Duodenal mucosa (tissue), 2 donors: ENCODE results near the gene ATP11A.

Experiments used
- H3K27ac ChIP-seq: one replicate; pipeline ENCODE4 v1.7.0; 2013; ENCODE audit warnings: low read depth, low read length
- H3K27me3 ChIP-seq, 2 donors: one replicate each; pipeline ENCODE4 v1.7.0; 2013; ENCODE audit warnings: low read length in 2 of 2, control low read depth in 1 of 2; ENCODE audit not compliant: insufficient read depth in 2 of 2, control insufficient read depth in 1 of 2
- H3K36me3 ChIP-seq, 2 donors: one replicate each; pipeline ENCODE4 v1.7.0; 2013; ENCODE audit warnings: low read length in 2 of 2, control low read depth in 1 of 2; ENCODE audit not compliant: insufficient read depth in 2 of 2, control insufficient read depth in 1 of 2
- H3K4me1 ChIP-seq, 2 donors: one replicate each; pipeline ENCODE4 v1.7.0; 2013; ENCODE audit warnings: low read length in 2 of 2, control low read depth in 1 of 2; ENCODE audit not compliant: insufficient read depth in 2 of 2, control insufficient read depth in 1 of 2
- H3K4me3 ChIP-seq, 2 donors: one replicate each; pipeline ENCODE4 v1.7.0; 2013; ENCODE audit warnings: low read length in 2 of 2, low read depth in 1 of 2
- H3K9ac ChIP-seq, 2 donors: one replicate each; pipeline ENCODE4 v1.7.0; 2013; ENCODE audit warnings: low read length in 2 of 2, low read depth in 1 of 2
- H3K9me3 ChIP-seq, 2 donors: one replicate each; pipeline ENCODE4 v1.7.0; 2013; ENCODE audit warnings: low read length in 2 of 2, control low read depth in 1 of 2; ENCODE audit not compliant: control insufficient read depth in 1 of 2

Gene ATP11A

DNA sequence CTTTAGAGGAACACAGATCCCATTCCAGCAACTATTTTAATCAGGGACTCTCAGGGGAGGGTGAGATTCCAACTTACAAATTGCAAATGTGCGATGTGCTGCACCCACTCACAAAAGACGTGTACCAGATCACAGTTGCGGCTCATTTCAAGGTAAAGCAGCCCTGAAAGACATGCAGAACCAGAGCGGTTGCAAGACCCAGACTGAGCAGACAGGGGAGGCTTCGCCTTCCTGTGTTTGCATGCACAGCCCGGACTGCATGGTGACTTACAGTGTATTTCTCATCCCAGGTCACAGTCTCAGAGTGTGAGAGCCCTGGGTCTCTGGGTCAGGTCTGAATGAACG is 84.6 kb downstream of the ATP11A start:
- Histone ChIP-seq H3K9ac (no peak overlapping the region), H3K27ac (no peak overlapping the region), H3K4me1 (peaks cover 4 to 23% of the 10 kb centered on the region in 2 donors), H3K27me3 (no peaks in the 10 kb centered on the region), H3K9me3 (no peaks in the 10 kb centered on the region), H3K4me3 (no peak overlapping the region), H3K36me3 (no peaks in the 10 kb centered on the region)

DNA sequence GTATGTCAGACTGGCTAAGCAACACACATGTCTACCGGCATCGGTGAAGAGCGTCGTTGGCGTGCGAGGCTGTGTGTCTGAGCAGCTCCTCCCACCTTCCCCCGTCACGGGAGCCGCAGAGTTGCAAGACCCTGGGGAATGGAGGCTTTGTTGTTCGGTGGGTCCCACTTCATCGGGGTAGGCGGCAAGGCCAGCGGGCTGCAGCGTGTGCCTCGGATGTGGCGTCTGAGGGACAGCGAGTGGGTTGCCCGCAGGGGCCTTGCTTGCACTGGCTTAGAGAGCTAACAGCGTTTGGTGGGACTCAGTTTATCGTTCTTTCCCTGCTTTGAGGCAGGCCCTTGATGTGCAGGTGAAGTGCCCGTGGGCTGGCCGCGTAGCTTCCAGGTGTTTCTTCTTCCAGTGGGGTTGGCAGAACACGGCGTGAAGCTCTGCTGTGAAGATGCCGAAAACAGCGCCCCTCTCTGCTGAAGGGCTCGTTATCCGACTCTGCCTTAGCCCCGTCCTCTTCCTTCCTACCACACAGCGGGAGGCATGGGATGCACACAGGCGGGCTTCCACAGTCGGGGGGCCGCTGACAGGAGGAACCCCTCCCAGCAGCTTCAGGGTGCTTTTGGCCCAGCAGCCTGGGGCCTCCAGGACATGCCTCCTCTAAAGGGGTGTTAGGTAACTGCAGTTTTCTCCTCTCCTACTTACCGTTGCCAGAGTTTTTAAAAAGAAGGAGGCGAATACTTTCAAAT is 85.2 kb downstream of the ATP11A start:
- no peak overlapping the region for H3K9ac ChIP-seq
- no peak overlapping the region for H3K4me3 ChIP-seq
- no peak overlapping the region for H3K27ac ChIP-seq
- H3K27me3 ChIP-seq = no peaks in the 10 kb centered on the region
- peaks cover 4 to 20% of the 10 kb centered on the region in 2 donors for H3K4me1 ChIP-seq
- H3K36me3 ChIP-seq = no peaks in the 10 kb centered on the region
- H3K9me3 ChIP-seq = no peaks in the 10 kb centered on the region

DNA sequence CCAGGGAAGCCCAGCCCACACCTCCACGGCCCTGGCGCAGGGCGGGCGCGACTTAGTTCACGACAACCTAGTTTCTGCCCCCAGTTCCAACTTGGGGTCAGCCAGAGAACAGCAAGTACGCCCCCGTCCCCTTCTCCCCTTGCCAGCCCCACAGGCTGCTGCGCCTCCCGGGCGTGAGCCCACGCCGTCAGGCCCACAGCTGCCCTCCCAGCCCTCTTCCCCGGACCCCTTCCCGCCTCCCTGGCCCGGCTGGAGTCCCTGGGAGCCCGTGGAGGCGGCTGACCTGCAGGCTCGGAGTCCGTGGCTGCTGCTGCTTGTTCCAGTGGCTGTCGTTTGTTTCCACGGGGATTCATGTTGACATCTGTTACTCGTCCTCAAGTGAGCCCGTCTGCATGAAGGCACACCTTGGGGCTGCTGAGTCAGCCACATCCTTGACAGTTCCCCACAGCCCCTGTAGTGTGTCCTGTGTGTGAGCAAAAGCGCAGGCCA is 86.0 kb downstream of the ATP11A start:
- H3K4me3 ChIP-seq = no peak overlapping the region
- no peak overlapping the region for H3K9ac ChIP-seq
- no peaks in the 10 kb centered on the region for H3K36me3 ChIP-seq
- H3K9me3 ChIP-seq = no peaks in the 10 kb centered on the region
- peaks cover 4 to 20% of the 10 kb centered on the region in 2 donors for H3K4me1 ChIP-seq
- H3K27me3 ChIP-seq = no peaks in the 10 kb centered on the region
- H3K27ac ChIP-seq = no peak overlapping the region

DNA sequence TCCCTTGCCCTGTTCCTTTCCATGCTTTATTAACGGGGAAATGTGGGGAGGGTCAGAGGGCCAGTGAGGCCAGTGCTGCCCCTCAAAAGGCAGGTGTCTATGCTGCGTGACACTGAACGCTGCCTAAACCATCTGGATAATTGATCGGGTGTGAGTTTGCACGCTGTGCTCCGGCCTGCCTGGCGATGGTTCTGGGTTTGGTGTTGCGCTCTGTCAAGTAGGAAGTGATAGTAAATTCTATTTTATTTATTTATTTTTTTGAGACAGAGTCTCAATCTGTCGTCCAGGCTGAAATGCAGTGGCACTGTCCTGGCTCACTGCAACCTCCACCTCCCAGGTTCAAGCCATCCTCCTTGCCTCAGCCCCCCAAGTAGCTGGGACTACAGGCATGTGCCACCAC is 86.5 kb downstream of the ATP11A start:
- Histone ChIP-seq H3K36me3 (no peaks in the 10 kb centered on the region), H3K9ac (no peak overlapping the region), H3K9me3 (no peaks in the 10 kb centered on the region), H3K4me1 (peaks cover 4 to 16% of the 10 kb centered on the region in 2 donors), H3K27ac (no peak overlapping the region), H3K4me3 (no peak overlapping the region), H3K27me3 (no peaks in the 10 kb centered on the region)

DNA sequence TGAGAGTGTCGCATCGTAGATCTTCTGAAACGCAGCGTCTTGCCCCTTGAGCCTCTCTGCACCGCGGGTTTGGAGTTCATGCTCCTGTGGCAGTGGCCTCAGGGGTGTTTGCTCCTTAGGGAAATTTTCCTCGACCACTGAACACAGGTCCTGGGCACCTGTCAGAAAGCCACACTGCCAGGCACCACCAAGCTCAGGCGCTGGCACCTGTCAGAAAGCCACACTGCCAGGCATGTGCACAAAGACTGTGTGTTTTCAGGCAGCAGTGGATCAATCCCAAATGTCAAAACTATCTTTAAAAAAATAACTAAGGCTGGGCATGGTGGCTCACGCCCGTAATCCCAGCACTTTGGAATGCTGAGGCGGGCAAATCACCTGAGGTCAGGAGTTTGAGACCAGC is 87.1 kb downstream of the ATP11A start:
- H3K9ac ChIP-seq = no peak overlapping the region
- H3K36me3 ChIP-seq = no peaks in the 10 kb centered on the region
- H3K4me1 ChIP-seq = peaks cover 4 to 15% of the 10 kb centered on the region in 2 donors
- no peaks in the 10 kb centered on the region for H3K9me3 ChIP-seq
- no peak overlapping the region for H3K27ac ChIP-seq
- no peaks in the 10 kb centered on the region for H3K27me3 ChIP-seq
- H3K4me3 ChIP-seq = no peak overlapping the region

DNA sequence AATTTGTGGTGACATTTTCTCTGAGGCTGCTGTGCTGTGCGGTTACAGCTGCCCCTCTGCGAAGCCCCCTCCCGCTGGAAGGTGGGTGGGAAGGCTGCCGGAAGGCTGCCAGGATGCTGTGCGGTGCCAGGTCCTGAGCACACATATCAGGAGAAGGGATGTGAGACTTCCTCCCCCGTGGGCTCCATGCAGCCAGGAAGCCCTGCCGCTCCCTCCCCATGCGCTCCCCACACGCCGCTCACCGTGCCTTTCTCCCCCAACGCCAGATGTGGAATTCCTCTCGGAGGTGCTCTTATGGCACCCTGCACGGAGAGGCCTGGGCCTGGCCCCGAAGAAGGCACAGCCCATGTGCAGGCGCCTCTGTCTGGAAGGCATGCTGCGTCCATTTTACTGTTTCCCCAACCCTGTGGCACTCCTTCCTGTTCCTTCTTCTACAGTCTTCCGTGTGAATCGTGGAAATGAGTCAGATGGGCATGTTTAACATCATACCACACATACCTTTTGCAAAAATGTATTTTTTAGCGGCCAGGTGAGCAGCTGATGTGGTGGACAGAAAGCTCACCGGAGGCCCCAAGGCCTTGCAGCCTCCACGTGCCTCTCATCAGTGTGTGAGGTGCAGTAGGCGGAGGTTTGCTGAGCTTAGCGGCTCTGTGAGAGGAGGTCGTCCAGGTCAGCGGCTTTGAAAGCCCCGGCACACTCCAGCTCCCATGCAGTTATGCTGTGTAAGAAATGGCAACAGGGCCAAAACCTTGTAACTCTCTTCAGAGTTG is 88.0 kb downstream of the ATP11A start:
- Histone ChIP-seq H3K9ac (no peak overlapping the region), H3K4me3 (no peak overlapping the region), H3K27ac (no peak overlapping the region), H3K4me1 (peaks cover 3 to 7% of the 10 kb centered on the region in 2 donors), H3K9me3 (no peaks in the 10 kb centered on the region), H3K27me3 (no peaks in the 10 kb centered on the region), H3K36me3 (no peaks in the 10 kb centered on the region)

DNA sequence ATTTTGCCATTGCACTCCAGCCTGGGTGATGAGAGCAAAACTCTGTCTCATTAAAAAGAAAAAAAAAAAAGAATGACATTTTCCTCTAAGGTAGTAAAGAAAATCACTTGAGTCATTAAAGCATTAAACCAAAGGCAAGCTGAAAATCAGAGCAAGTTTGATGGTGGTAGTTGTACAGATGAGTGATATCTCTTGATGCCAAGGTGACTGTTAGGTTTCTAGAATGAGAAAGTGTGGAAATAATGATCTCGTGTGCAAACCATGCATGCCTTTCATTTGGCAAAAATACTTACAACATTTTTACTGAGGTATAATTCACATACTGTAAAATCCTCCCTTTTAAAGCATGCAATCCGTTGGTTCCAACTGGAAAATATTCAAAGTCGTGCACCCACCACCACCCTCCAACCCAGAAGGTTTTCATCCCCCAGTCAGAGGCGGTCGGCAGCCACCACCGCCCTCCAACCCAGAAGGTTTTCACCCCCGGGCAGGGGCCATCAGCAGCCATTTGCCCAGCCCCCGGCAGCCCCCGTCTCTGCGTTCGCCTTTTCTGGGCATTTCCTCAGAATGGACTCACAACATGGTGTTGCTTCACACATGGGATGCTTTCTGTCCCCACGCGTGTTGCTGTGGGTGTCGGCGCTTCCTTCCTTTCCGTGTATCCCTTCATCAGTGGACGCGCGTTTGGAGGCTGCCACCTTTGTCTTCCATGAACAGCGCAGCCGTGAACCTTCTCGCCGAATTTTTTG is 90.2 kb downstream of the ATP11A start:
- H3K4me1 ChIP-seq = peaks cover 0 to 8% of the 10 kb centered on the region in 2 donors
- no peak overlapping the region for H3K9ac ChIP-seq
- no peak overlapping the region for H3K27ac ChIP-seq
- no peaks in the 10 kb centered on the region for H3K36me3 ChIP-seq
- H3K9me3 ChIP-seq = no peaks in the 10 kb centered on the region
- H3K27me3 ChIP-seq = no peaks in the 10 kb centered on the region
- H3K4me3 ChIP-seq = no peak overlapping the region

DNA sequence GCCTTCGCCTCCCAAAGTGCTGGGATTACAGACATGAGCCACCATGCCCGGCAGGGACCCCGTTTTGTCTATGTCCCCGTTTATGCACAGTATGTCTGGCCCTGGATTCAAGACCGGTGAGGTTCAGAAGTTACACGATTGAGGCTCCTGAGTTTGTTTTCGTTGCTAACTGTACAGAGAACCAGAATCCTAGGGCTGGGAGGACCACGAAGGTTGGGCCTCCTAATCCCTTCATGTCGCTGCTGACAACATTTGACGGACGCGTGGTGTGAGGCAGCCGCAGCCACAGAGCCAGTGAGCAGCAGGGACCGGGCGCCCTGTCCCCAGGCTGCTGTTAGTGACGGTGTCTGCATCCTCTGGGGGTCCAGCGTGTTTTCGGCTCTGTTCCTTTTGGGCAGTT is 91.4 kb downstream of the ATP11A start:
- no peak overlapping the region for H3K9ac ChIP-seq
- H3K9me3 ChIP-seq = no peaks in the 10 kb centered on the region
- no peaks in the 10 kb centered on the region for H3K27me3 ChIP-seq
- no peak overlapping the region for H3K27ac ChIP-seq
- H3K4me1 ChIP-seq = peaks cover 0 to 8% of the 10 kb centered on the region in 2 donors
- H3K4me3 ChIP-seq = no peak overlapping the region
- peaks cover 4 to 6% of the 10 kb centered on the region in 2 donors for H3K36me3 ChIP-seq

DNA sequence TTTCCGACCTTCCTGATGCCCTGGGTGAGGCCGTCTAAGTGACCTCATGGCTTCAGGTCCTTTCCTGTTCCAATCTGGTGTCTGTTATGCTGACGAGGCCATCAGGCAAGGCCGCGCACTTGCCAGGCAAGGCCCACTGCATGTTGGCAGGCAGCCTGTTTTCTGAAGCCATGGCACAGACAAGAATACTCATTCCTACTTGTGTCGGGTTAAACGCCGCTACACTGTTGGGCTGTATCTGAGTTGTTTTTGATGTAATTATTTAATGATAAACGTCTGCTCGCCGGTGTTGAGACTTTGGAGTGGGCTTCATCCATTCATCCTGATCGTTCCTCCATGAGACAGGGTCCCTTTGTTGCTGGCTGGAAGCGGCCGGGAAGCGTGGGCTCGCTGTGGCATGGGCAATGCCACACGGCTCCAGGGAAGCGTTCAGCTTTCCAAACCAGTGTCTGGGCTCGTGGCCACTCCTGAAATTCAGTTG is 92.1 kb downstream of the ATP11A start:
- H3K4me1 ChIP-seq = peaks cover 0 to 8% of the 10 kb centered on the region in 2 donors
- H3K36me3 ChIP-seq = peaks cover 4 to 8% of the 10 kb centered on the region in 2 donors
- H3K27me3 ChIP-seq = no peaks in the 10 kb centered on the region
- no peak overlapping the region for H3K4me3 ChIP-seq
- no peak overlapping the region for H3K9ac ChIP-seq
- H3K27ac ChIP-seq = no peak overlapping the region
- H3K9me3 ChIP-seq = no peaks in the 10 kb centered on the region
